ENCODE data around the gene UFSP1.

DNA sequence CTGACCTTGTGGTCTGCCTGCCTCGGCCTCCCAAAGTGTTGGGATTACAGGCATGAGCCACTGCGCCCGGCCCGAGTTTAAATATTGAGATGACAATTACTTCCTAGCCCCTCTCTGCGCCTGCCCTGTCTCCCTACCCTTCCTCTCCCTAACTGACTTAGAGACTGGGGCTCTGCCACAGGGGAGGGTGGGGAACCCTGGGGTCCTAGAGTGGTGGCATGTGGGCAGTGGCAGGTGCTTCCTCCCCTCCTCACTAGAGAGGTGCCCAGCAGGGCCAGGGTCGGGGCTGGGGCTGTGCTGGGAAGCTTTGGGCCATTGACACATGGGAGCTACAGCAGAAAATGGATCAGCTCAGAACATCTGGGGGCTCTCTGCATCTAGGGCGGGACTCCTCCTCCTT, 13.1 kb upstream of the UFSP1 start:
- no peak for TF ChIP-seq POLR2A (IDR thresholded peaks at IDR 0.05)
- TF ChIP-seq, protein P1, sequence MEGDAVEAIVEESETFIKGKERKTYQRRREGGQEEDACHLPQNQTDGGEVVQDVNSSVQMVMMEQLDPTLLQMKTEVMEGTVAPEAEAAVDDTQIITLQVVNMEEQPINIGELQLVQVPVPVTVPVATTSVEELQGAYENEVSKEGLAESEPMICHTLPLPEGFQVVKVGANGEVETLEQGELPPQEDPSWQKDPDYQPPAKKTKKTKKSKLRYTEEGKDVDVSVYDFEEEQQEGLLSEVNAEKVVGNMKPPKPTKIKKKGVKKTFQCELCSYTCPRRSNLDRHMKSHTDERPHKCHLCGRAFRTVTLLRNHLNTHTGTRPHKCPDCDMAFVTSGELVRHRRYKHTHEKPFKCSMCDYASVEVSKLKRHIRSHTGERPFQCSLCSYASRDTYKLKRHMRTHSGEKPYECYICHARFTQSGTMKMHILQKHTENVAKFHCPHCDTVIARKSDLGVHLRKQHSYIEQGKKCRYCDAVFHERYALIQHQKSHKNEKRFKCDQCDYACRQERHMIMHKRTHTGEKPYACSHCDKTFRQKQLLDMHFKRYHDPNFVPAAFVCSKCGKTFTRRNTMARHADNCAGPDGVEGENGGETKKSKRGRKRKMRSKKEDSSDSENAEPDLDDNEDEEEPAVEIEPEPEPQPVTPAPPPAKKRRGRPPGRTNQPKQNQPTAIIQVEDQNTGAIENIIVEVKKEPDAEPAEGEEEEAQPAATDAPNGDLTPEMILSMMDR (IDR thresholded peaks at IDR 0.05) = no peak

Data from vagina (tissue), 2 donors.